ENCODE results near the gene TCAP.

Gene TCAP

DNA sequence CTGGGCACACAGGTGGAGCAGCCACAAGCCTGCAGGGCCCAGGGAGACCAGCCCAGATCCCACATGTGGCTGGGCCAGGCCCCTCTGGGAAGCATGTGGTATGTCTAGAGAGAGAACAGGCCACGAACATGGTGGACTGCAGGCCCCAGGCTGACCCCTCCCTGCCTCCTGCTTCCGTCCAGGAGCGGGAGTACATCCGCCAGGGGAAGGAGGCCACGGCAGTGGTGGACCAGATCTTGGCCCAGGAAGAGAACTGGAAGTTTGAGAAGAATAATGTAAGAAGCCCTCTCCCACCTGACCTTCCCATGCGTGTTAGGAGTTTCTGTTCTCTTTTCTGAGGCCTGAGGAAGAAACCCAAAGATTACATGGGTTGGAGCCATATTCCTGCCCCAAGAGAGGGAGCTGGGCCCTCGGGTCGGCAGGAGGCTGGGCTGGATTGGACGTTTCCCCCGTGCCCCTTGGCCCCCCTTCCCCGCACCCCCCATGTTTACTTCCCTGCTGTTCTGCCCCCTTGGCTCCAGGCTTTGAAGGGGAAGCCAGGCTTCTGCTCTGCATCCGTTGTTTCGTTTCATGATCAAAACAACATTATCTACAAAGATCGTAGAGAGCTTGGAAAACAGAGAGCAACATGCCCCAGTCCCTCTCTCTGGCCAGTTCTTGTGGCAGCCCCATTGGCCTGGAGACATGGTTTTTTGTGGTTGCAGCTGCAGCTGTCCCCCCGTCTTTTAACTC, 5.7 kb upstream of the TCAP start:
- no peak for TF ChIP-seq EZH2phosphoT487 (IDR thresholded peaks at IDR 0.05; ENCODE audit: borderline replicate concordance)
- TF ChIP-seq, protein P1, sequence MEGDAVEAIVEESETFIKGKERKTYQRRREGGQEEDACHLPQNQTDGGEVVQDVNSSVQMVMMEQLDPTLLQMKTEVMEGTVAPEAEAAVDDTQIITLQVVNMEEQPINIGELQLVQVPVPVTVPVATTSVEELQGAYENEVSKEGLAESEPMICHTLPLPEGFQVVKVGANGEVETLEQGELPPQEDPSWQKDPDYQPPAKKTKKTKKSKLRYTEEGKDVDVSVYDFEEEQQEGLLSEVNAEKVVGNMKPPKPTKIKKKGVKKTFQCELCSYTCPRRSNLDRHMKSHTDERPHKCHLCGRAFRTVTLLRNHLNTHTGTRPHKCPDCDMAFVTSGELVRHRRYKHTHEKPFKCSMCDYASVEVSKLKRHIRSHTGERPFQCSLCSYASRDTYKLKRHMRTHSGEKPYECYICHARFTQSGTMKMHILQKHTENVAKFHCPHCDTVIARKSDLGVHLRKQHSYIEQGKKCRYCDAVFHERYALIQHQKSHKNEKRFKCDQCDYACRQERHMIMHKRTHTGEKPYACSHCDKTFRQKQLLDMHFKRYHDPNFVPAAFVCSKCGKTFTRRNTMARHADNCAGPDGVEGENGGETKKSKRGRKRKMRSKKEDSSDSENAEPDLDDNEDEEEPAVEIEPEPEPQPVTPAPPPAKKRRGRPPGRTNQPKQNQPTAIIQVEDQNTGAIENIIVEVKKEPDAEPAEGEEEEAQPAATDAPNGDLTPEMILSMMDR (conservative IDR thresholded peaks at IDR 0.05; ENCODE audit: low read length), result no peak
- no peaks in the 10 kb centered on the region for H3F3A ChIP-seq (ENCODE audit: low read depth)
- H3K9ac ChIP-seq (ENCODE audit: low read depth, low read length, poor library complexity, severe bottlenecking), result no peak overlapping the region
- no peaks in the 10 kb centered on the region for H3K27me3 ChIP-seq (ENCODE audit: insufficient read depth, low read length, poor library complexity, severe bottlenecking)
- no peak overlapping the region for H2AFZ ChIP-seq (ENCODE audit: low read length)
- H3K9me3 ChIP-seq (ENCODE audit: insufficient read depth, low read depth, low read length), result no peaks in the 10 kb centered on the region
- peaks cover 52% of the 10 kb centered on the region; the same call in 1 of the 2 replicates for H3K36me3 ChIP-seq (ENCODE audit: insufficient read depth, low read length)
- H3K4me1 ChIP-seq (ENCODE audit: insufficient read depth, low read length, poor library complexity, severe bottlenecking), result no peaks in the 10 kb centered on the region
- no peak overlapping the region for H3K4me2 ChIP-seq (ENCODE audit: low read depth, low read length, poor library complexity, severe bottlenecking)
- H3K9me2 ChIP-seq (replicated peaks; ENCODE audit: low read depth, low read length), result no peaks in the 10 kb centered on the region
- no peaks in the 10 kb centered on the region for H4K20me1 ChIP-seq (ENCODE audit: insufficient read depth, low read length, poor library complexity, severe bottlenecking)
- H3K4me3 ChIP-seq (ENCODE audit: low read length, poor library complexity, severe bottlenecking), result no peak overlapping the region
- H3K79me2 ChIP-seq (ENCODE audit: insufficient read depth, low read length), result no peaks in the 10 kb centered on the region

DNA sequence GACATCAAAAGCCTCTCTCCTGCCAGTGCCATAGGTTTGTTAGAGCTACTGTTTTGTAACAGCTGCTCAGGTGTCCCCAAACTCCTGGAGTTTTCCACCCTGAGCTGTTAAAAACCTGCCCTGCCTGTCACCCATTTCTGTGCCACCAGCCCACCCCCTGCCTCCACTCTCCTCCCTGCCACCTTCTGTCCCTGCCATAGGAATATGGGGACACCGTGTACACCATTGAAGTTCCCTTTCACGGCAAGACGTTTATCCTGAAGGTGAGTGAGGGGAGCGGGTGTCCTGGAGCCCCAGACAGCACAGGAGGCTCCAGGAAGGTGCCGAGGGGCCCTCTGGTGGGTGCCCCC, 5.2 kb upstream of the TCAP start:
- H2AFZ ChIP-seq (ENCODE audit: low read length), result no peak overlapping the region
- H3K79me2 ChIP-seq (ENCODE audit: insufficient read depth, low read length), result no peaks in the 10 kb centered on the region
- no peaks in the 10 kb centered on the region for H3K9me2 ChIP-seq (replicated peaks; ENCODE audit: low read depth, low read length)
- peaks cover 52% of the 10 kb centered on the region; the same call in 1 of the 2 replicates for H3K36me3 ChIP-seq (ENCODE audit: insufficient read depth, low read length)
- no peaks in the 10 kb centered on the region for H3K4me1 ChIP-seq (ENCODE audit: insufficient read depth, low read length, poor library complexity, severe bottlenecking)
- H3K4me3 ChIP-seq (ENCODE audit: low read length, poor library complexity, severe bottlenecking), result no peak overlapping the region
- no peaks in the 10 kb centered on the region for H3K9me3 ChIP-seq (ENCODE audit: insufficient read depth, low read depth, low read length)
- TF ChIP-seq, protein P1 (conservative IDR thresholded peaks at IDR 0.05; ENCODE audit: low read length), result no peak
- no peak for TF ChIP-seq EZH2phosphoT487 (IDR thresholded peaks at IDR 0.05; ENCODE audit: borderline replicate concordance)
- H3K4me2 ChIP-seq (ENCODE audit: low read depth, low read length, poor library complexity, severe bottlenecking), result no peak overlapping the region
- no peak overlapping the region for H3K9ac ChIP-seq (ENCODE audit: low read depth, low read length, poor library complexity, severe bottlenecking)
- no peaks in the 10 kb centered on the region for H3K27me3 ChIP-seq (ENCODE audit: insufficient read depth, low read length, poor library complexity, severe bottlenecking)
- H3F3A ChIP-seq (ENCODE audit: low read depth), result no peaks in the 10 kb centered on the region
- no peaks in the 10 kb centered on the region for H4K20me1 ChIP-seq (ENCODE audit: insufficient read depth, low read length, poor library complexity, severe bottlenecking)

DNA sequence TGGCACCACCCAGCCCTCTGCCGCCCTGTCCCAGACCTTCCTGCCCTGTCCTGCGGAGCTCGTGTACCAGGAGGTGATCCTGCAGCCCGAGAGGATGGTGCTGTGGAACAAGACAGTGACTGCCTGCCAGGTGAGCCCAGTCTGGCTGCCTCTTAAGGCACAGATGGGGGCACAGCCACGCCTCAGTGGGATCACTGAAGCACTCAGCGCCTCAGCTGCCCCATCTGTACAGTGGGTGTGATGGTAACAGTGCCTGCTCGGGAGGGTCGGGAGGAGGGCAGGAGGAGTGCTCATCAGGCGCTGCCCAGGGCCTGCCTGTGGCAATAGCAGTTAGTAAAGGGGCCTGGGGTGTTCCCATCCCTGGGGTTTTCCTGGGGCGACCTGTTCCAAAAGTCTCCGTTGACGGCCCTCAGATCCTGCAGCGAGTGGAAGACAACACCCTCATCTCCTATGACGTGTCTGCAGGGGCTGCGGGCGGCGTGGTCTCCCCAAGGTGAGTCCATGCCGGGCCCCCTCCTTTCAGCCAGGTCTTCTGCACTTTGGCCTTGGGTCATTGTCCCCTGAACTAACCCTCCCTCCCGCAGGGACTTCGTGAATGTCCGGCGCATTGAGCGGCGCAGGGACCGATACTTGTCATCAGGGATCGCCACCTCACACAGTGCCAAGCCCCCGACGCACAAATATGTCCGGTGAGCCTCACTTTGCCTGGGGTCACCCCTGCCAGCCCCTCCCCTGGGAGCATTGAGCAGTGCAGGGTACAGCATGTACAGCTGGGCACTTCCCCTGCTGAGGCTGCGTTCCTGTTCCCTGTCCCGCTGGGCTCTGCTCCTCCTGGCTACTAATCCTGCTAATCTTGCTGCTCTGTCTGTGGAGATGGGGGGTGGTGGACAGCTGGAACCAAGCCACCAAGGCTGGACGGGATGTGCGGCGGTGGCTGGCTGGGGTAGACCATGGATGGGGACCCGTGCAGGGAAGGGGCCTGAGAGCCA, 4.5 kb upstream of the TCAP start:
- Histone ChIP-seq H3K4me3 (ENCODE audit: low read length, poor library complexity, severe bottlenecking) (no peak overlapping the region), H3K4me1 (ENCODE audit: insufficient read depth, low read length, poor library complexity, severe bottlenecking) (no peaks in the 10 kb centered on the region), H2AFZ (ENCODE audit: low read length) (no peak overlapping the region), H3K4me2 (ENCODE audit: low read depth, low read length, poor library complexity, severe bottlenecking) (no peak overlapping the region), H3K9ac (ENCODE audit: low read depth, low read length, poor library complexity, severe bottlenecking) (no peak overlapping the region), H3F3A (ENCODE audit: low read depth) (no peaks in the 10 kb centered on the region), H3K36me3 (ENCODE audit: insufficient read depth, low read length) (peaks cover 52% of the 10 kb centered on the region; the same call in 1 of the 2 replicates), H3K79me2 (ENCODE audit: insufficient read depth, low read length) (no peaks in the 10 kb centered on the region), H4K20me1 (ENCODE audit: insufficient read depth, low read length, poor library complexity, severe bottlenecking) (no peaks in the 10 kb centered on the region), H3K9me3 (ENCODE audit: insufficient read depth, low read depth, low read length) (no peaks in the 10 kb centered on the region), H3K9me2 (replicated peaks; ENCODE audit: low read depth, low read length) (no peaks in the 10 kb centered on the region), H3K27me3 (ENCODE audit: insufficient read depth, low read length, poor library complexity, severe bottlenecking) (no peaks in the 10 kb centered on the region)
- no peak for TF ChIP-seq EZH2phosphoT487 (IDR thresholded peaks at IDR 0.05; ENCODE audit: borderline replicate concordance)
- TF ChIP-seq, protein P1 (conservative IDR thresholded peaks at IDR 0.05; ENCODE audit: low read length), result no peak

Data from Loucy (cell line).